ENCODE data around the gene ODAD3. TPM values are rescaled to one million over a fixed set of nuclear protein-coding genes. Genes with fewer than 3 reads are reported as not detected.
"Not testable (repeated sequence)": the region's sequence is repeated elsewhere in the genome, so short reads cannot be mapped to it uniquely, and the experiment has no call there.

The ODAD3 gene
- total RNA-seq, 1 donor from 2014 or later, result not detected

DNA sequence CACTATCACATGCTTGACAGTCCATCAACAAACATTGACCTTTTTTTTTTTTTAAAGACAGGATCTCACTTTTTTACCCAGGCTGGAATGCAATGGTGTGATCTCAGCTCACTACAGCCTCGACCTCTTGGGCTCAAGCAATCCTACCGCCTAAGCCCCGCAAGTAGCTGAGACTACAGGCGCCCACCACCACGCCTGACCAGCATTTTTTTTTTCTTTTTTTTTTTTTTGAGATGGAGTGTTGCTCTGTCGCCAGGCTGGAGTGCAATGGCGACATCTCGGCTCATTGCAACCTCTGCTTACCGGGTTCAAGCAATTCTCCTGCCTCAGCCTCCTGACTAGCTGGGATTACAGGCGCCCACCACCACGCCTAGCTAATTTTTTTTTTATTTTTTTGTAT, 24.0 kb upstream of the ODAD3 start:
- not testable (repeated sequence) for DNase-seq

DNA sequence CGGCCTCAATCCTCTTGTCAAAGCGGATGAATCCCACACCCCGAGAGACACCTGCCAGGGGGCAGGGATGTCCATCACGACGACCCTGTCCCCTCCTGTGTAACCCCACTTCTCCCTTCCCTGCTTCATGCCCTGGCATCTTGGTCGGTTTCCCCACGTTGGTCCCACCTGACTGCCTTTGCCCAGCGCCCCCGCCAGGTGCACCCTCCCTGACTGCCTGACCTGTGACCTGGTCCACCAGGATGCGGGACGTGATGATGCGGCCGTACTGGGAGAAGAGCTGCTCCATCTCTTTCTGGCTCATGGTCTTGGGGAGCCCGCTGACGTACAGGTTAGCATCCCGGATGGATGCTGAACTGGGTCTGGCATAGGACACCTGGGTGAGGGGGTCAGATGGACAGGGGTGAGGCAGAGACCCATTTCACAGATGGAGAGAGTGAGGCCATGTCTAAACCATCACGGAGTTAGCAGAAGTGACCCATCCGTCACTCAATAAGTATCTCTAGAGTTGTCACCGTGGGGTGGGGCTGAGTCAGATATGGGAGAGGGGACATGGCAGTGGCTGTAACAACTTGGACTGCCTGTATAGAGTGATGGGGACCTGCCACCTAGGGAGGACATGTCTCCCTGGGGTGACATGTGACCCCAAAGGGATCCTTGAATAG, 23.4 kb upstream of the ODAD3 start:
- no peak for DNase-seq

DNA sequence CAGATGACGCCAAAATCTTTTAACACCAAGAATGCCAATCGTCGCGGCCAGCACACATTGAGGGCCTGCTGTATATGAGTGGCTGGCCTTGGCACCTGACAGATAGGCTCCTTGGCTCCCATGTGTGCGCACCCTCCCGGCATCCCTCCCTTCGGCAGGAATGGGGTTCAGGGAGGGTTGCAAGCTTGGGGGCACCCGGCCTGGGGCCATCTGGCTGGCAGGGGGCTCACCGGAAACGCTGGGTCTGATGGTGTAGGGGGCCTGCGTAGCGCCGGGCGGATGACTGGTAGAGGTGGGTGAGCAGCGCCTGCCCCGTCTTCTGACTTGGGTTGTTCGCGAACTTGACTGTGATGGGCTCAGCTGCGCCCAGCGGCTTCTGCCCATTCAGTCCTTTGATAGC, 22.9 kb upstream of the ODAD3 start:
- DNase-seq, result no peak

DNA sequence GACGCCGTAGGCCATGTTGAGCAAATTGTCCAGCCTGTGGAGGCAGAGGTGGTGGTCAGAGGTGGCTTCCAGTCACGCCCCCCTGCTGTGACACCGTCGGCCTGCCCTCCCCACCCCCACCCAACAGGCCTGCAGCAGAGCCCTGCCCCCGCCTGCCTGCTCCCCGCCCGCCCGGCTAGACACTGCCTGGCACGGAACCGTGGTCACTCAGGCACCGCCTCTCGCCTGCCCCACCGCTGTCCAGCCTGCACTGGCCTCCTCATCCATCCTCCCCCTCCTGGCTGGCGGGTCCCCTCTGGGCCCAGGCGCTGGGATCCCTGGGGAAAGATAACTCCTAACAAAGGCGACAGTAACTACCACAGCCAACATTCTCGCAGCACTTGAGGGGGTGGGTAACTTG, 22.2 kb upstream of the ODAD3 start:
- DNase-seq, result no peak

DNA sequence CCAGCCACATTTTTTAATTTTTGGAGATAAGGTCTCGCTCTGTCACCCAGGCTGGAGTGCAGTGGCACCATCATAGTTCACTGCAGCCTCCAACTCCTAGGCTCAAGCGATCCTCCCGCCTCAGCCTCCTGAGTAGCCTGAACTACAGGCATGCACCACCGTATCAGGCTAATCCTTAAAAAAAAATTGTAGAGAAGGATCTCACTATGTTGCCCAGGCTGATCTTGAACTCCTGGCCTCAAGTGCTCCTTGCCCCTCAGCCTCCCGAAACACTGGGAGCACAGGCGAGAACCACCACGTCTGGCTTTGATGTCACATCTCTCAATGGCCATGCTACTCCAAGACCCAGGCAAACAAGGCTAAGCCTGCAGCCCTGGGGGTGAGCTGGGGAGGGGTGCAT, 21.7 kb upstream of the ODAD3 start:
- DNase-seq, result no peak

DNA sequence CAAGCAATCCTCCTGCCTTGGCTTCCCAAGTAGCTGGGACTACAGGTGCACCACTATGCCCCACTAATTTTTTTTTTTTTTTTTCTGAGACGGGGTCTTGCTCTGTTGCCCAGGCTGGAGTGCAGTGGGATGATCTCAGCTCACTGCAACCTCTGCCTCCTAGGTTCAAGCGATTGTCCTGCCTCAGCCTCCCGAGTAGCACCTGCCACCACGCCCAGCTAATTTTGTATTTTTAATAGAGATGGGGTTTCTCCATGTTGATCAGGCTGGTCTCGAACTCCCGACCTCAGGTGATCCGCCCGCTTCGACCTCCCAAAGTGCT, 20.3 kb upstream of the ODAD3 start:
- not testable (repeated sequence) for DNase-seq

DNA sequence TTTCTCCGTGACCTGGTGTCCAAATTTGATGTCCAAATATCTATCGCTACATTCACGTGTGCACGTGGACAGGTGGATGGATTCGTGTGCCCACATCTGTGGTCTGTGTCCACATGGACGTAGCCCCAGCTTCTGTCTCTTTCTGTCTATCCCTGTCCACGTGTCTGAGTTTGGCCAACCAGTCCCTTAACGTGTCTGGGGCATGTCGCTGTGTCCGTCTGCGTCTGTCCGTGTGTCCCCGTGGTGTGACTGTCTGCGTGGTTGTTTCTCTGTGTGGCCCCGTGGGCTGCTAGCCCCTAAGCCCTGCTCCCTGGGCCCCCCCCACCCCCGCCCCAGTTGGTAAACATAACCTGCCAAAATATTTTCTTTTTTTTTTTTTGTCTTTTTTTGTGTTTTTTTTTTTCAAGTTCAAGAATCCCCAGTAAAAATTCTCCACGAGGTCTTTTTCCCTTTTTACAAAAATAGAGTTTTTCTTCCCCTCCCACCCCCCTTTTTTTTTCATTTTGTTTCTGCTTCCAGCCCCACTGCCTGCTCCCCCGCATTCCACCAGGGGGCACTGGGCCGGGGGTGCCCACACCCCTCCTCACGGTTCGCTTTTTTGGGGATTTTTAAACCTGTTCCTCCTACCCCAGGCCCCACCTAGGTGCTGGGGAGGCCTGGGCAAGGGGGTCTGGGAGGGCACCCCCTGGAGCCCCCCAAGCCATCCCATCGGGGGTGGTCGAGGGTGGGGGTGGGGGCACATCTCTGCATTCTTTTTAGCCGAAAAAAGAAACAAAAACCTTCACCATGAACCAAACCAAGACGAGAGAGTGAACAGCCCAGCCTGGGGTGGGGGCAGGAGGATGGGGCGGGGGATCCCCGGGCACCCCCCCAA, 18.8 kb upstream of the ODAD3 start:
- no peak for DNase-seq

DNA sequence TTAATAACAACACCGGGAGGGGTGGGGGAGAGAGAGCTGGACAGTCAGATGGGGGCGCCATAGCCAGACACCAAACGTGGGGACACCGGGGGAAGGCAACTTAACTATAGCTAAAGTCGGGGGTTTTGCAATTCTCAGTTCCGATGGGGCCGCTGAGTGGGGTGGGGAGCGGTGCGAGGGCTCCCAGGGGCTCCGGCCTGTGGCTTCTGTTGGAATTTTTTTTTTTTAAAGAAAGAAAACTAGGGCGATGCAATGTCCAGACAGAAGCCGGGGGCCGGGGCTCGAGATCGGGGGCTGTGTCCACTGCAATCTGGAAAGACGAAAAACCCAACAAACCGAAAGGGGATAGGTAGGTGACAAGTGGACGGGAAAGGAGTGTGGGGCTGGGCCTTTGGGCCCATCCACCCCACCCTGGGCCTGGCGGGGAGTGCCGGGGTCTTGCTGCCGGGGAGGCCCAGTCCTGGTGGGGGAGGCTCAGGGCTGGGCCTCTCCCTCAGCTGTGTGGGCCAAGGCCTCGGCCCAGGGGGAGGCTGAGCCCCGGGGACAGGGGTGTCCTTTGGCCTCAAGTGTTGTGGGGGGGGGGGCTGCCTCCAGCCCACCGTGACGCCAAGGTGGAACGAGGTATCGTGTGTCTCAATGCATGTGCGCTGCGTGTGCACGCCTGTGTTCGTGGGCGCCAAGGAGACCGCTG, 17.8 kb upstream of the ODAD3 start:
- DNase-seq, result no peak

DNA sequence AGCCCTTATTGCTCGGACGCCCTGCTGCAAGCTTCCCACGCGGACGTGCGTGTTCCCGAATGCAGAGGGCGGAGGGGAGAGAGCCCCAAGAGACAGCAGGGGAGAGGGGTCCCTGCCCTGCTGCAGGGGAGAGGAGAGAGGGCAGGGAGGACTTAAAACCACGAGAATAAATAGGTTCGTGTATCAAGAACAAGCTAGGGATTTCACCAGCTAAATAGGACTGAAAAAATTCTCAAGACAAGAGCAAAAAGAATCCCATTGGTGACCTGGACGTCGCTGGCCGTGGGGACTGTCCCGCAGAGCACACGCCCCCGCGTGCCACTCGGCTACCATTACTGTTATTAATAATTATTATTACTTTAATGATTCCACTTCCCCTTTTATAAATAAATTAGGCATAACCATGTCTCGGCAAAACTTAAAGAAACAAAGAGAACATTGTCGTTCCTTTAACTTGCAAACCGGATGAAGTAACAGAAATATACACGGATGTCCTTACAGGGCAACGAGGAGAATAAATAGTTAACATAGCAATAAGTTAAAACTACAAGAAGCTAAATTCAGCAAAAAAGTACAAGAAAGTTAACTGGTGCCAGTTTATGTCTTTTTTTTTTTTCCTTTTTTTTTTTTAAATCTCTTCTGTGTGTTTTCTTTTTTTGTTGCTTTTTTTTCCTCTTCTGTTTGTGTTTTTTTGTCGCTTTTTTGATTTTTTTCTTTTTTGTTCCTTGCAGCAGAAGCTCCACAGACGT, 17.1 kb upstream of the ODAD3 start:
- DNase-seq, result no peak

DNA sequence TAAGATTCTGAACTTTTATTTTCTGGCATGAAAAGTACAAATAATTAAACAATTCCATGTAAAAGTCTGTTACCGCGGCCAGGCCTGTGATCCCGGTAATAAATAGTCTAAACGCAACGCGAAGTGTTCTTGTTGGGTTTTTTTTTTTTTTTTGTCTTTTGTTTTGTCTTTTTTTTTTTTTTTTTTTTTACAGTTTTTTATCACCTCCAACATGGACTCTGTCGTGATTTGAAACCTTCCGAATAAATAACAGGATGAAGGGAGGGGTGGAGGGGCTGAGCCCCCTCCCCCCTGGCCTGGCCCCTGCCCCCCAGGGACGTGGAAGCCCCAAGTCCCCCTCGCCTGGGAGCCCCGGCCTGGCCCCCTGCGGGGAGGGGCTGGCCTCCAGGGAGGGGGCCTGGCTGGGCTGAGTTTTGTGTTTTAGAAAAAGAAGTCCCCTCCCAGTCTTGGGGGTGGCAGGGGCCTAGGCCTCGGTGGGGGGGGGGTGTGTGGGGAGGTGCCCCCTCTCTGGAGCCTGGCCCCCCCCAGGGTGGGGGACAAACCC, 16.5 kb upstream of the ODAD3 start:
- no peak for DNase-seq

DNA sequence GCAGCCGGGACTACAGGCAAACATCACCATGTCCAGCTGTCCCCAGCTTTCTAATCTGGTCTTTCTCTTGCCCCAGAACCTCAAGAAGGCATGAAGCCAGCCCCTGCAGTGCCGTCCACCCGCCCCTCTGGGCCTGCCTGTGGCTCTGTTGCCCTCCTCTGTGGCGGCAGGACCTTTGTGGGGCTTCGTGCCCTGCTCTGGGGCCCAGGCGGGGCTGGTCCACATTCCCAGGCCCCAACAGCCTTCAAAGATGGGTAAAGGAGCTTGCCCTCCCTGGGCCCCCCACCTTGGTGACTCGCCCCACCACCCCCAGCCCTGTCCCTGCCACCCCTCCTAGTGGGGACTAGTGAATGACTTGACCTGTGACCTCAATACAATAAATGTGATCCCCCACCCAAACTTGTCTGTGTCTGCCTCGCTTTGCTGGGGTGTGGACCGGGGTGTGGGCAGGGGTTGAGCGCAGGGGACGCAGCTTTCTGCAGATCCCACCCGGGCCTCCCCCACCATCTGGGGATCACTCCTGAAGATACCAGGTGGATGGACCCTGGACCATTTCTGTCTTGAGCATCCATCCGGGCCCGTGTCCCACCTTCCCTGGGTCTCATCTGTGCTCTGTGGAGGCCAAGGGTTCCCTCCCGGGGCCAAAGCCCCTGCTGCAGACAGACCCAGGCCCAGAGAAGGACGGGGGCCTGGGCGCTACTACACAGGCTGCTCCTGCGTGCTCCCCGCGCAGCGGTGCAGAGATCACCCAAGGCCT, 15.8 kb upstream of the ODAD3 start:
- DNase-seq, result no peak

DNA sequence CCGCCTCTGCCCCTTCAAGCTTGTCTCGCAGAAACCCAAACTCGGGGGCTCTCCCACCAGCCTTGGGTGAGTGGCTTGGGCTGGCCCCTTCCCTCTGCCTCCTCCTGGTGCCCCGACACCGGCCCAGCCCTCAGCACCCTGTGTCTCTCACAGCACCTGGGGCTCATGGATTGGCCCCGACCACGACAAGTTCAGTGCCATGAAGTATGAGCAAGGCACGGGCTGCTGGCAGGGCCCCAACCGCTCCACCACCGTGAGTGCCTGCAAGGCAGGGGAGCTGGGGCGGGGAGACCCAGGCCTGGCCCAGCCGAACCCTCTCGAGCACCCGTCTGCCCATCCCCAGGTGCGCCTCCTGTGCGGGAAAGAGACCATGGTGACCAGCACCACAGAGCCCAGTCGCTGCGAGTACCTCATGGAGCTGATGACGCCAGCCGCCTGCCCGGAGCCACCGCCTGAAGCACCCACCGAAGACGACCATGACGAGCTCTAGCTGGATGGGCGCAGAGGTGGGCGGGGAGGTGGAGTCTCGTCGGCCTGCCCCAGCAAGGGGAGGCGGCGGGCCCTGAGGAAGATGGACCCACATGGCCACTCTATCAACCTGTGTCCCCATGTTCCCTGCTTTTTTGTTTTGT, 14.1 kb upstream of the ODAD3 start:
- DNase-seq, result no peak

DNA sequence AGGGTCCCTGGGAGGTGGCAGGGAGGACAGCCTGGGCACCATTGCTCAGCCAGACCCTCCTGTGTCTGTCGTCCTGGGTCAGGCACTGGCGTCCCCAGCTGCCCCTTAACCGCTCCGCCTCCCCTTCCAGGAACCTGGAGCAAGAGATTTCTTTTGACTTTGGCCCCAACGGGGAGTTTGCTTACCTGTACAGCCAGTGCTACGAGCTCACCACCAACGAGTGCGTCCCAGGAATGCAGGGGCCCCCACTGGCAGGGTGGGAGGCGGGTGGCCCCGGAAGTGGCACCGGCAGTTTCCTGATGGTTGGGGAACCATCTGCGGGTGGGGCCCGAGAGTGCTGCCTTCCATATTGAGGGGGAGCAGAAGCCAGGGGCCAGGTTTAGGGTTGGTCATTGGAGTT, 13.5 kb upstream of the ODAD3 start:
- no peak for DNase-seq

DNA sequence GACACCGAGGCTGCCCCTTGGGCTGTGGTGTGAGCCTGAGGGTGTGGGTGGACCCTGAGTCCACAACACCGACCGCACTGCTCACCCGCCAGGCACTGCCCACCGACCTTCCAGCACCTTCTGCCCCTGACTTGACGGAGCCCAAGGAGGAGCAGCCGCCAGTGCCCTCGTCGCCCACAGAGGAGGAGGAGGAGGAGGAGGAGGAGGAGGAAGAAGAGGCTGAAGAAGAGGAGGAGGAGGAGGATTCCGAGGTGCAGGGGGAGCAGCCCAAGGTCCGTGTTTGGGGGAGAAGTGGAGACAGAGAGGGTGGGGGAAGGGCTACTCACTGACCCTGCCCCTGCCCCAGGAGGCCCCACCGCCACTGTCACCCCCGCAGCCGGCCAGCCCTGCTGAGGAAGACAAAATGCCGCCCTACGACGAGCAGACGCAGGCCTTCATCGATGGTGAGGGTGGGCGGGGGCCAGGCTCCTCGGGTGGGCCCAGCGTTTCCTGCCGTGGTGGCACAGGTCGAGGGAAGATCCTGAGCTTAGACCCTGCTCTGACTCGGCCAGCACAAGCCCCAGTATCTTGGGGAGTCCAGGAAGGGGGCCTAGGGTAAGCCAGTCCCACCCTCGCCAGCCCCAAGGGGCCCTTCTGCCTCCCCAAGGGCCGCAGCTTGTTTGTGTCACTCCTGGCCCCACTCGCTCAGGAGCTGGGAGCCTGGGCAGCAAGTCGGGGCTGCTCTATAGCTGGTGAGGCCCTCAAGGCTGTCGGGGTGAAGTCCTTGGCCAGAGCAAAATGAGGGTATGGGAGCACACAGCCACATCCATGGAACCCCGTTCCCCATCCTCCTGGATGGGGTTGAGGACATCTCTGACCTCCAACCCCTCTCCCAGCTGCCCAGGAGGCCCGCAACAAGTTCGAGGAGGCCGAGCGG, 12.7 kb upstream of the ODAD3 start:
- no peak for DNase-seq

DNA sequence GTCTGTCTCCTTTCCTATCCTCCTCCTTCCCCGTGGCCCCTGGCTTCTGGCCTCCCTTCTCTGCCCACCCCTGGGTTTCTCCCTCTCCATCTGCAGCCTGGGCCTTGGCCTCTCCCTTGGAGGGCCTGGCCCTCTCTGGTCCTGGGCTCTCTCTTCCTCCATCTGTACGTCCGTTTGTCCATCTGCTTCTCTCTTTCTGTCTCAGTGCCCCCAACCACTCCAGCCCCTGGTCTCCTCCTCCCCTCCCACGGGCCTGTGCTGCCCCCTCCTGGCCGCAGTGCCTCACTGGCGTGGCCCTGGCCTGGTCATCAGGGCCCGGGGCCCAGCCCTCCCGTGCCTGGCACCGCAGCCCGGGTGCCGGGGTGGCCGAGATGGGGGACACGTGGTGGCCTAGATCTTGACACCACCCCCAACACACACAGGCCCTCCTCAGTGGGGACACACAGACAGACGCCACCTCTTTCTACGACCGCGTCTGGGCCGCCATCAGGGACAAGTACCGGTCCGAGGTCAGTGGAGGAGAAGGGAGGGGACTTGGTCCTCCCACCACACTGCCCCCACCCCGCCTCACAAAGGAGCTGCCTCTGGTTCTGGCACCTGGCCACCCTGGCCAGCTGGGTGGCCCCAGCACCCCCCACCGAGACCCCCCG, 11.9 kb upstream of the ODAD3 start:
- peak; percentile 65 for DNase-seq

DNA sequence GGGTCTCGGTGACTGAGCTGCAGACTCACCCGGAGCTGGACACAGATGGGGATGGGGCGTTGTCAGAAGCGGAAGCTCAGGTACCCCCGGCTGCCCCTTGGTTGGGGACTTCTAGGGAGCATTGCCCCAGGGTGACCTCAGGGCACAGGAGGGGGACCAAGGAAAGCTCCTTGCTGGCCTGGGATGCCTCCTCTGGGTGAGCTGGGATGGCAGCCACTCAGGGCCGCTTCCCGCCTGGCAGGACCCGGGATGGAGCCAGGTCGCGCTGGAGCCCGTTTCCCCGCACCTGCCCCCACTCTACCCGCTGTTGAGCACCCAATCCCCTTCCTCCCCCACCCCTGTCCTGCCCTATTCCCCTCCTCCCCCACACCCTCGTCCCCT, 11.3 kb upstream of the ODAD3 start:
- DNase-seq, result no peak

DNA sequence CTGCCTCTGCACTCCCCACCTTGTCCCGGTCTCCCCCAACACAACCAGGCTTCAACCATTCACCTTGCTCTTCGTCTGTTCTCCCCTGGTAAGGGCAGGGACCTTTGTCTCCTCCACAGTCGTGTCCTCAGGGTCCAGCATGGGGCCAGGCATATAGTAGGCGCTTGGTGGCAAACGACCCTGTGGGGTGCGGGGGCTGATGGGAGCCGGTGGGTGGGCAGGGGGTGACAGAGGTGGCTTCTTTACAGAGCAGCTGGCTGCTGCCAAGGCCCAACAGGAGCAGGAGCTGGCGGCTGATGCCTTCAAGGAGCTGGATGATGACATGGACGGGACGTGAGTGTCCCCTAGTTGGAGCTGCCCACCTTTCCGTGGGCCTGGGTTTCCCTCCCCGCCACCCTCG, 10.2 kb upstream of the ODAD3 start:
- DNase-seq, result no peak

DNA sequence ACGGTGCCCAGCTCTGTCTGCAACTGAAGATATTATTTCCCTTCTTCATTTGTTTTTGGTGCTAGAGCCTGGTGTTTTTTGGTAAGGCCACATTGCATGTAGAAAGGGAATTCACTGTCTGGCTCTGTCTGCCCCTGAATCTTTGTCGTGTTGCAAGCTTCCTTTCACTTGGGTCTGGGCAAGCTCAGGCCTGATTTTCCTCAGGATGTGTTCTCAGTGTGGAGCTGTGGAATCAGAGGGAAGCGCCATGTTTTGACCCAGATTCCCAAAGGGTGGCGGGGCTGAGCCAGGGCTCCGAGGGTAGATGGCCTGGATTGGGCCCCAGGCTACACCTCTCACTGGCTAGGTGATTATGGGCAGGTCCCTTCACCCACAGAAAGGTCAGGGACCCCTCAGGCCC, 9.1 kb upstream of the ODAD3 start:
- no peak for DNase-seq

DNA sequence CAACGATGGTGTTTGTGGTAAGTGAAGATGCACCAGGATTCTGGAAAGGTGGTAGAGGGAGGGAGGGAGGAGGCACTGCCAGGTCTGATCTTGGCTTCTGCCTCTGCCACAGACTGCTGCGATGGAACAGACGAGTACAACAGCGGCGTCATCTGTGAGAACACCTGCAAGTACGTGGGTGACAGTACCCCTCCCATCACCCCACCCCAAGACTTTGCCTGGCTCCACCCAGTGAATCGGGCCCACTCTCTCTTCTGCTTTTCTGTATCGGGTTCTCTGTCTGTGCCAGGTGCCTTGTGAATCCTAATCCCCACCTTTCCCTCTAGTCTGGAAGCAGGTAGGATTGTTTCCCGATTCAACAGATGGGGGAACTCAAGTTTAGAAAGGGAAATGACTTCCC, 3.0 kb upstream of the ODAD3 start:
- DNase-seq, result no peak

DNA sequence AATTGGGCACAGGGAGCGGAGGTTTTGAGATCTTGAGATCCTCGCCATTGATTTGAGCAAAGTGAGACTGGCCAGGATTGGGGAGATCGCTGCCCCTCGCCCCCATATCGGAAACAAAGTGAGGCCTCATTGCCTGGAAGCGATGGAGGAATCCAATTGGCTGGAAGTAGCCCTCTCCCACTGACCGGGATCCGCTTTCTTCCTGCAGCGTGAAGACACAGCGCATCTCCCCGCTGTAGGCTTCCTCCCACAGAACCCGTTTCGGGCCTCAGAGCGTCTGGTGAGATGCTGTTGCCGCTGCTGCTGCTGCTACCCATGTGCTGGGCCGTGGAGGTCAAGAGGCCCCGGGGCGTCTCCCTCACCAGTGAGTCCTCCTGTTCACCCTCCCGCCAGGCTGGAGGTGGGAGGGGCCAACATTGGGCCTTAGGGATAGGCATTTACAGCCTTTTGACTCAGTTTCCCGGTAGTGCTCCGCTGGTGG, 952 bp upstream of the ODAD3 start:
- DNase-seq, result peak; percentile 39

Measured in dermis blood vessel endothelial cell (primary cell).